SJSA1 (cell line): ENCODE results near the gene TRIM2. TPM values are rescaled to one million over a fixed set of nuclear protein-coding genes. Genes with fewer than 3 reads are reported as not detected.

Experiments
- DNase-seq, 2 experiments: peaks; one replicate each; pipeline ENCODE4 v3.0.0-alpha.2; 2015 to 2020; ENCODE audit warnings: low spot score in 2 of 2, low read depth in 1 of 2
- H3K27ac ChIP-seq: fragments of 250-450 bp; sonication (Bioruptor Pico); 2 replicates; pipeline ENCODE4 v1.5.1; 2020; ENCODE audit warnings: mild to moderate bottlenecking, moderate library complexity
- H3K27me3 ChIP-seq: fragments of 250-450 bp; sonication (Bioruptor Pico); replicated peaks from 2 replicates; pipeline ENCODE4 v1.5.1; 2020; ENCODE audit warnings: mild to moderate bottlenecking, moderate library complexity
- H3K36me3 ChIP-seq: fragments of 250-450 bp; sonication (Bioruptor Pico); 2 replicates; pipeline ENCODE4 v1.5.1; 2020; ENCODE audit warnings: mild to moderate bottlenecking
- H3K4me1 ChIP-seq: fragments of 250-450 bp; sonication (Bioruptor Pico); replicated peaks from 2 replicates; pipeline ENCODE4 v1.6.1; 2021; ENCODE audit warnings: mild to moderate bottlenecking
- H3K4me3 ChIP-seq: fragments of 250-450 bp; sonication (Bioruptor Pico); 2 replicates; pipeline ENCODE4 v1.5.1; 2020; ENCODE audit warnings: mild to moderate bottlenecking
- H3K9me3 ChIP-seq: fragments of 250-450 bp; sonication (Bioruptor Pico); replicated peaks from 2 replicates; pipeline ENCODE4 v1.5.1; 2020; ENCODE audit warnings: mild to moderate bottlenecking
- total RNA-seq: library from RNA; depleted of rRNA; stranded (reverse); fragments of >200 nt; shearing (Covaris generic); gene quantifications from 2 replicates; pipeline ENCODE4 v1.2.3, GENCODE V29; 2014

The TRIM2 gene
- total RNA-seq, 1 experiment from 2014 or later, result 22.4 TPM

DNA sequence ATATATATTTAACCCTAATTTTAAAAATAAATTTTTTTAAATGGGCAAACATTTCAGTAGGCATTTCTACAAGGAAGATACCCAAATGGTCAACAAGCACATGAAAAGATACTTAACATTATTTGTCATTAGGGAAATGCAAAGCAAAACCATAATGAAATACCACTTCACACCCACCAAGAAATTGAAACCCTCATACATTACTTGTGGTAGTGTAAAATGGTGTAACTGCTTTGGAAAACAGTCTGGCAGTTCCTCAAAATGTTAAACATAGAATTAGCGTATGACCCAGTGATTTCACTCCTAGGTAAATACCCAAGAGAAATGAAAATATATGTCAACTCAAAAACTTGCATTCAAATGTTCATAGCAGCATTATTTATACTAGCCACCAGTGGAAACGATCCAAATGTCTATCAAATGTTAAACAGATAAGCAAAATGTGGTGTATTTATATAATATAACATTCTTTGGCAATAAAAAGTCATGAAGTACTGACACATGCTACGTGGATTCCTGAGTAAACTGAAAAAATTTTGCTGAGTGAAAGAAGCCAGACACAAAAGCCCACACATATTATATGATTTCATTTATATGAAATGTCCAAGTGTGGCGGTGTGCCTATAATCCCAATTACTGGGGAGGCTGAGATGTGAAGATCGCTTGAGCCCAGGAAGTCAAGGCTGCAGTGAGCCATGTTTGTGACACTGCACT is 16.6 kb downstream of the TRIM2 start:
- no peak overlapping the region for H3K27ac ChIP-seq
- H3K27me3 ChIP-seq, result no peaks in the 10 kb centered on the region
- H3K4me1 ChIP-seq, result peaks cover 27% of the 10 kb centered on the region
- no peak overlapping the region for H3K4me3 ChIP-seq
- peaks cover 5% of the 10 kb centered on the region for H3K36me3 ChIP-seq
- DNase-seq, result no peak
- 0 out of 2 replicates have a peak, but pooled peaks cover 3% of the 10 kb centered on the region for H3K9me3 ChIP-seq

- peak; percentile 81 to 86 for DNase-seq
- no peaks in the 10 kb centered on the region for H3K27me3 ChIP-seq
- peak overlapping the region; percentile 75 for H3K27ac ChIP-seq
- 0 out of 2 replicates have a peak, but pooled peaks cover 3% of the 10 kb centered on the region for H3K9me3 ChIP-seq
- H3K4me3 ChIP-seq, result peak overlapping the region; percentile 67
- peaks cover 5% of the 10 kb centered on the region for H3K36me3 ChIP-seq
- peaks cover 27% of the 10 kb centered on the region for H3K4me1 ChIP-seq
Observed at GRCh38 chr4:153221783-153222706, 17.8 kb downstream of the TRIM2 start.

DNA sequence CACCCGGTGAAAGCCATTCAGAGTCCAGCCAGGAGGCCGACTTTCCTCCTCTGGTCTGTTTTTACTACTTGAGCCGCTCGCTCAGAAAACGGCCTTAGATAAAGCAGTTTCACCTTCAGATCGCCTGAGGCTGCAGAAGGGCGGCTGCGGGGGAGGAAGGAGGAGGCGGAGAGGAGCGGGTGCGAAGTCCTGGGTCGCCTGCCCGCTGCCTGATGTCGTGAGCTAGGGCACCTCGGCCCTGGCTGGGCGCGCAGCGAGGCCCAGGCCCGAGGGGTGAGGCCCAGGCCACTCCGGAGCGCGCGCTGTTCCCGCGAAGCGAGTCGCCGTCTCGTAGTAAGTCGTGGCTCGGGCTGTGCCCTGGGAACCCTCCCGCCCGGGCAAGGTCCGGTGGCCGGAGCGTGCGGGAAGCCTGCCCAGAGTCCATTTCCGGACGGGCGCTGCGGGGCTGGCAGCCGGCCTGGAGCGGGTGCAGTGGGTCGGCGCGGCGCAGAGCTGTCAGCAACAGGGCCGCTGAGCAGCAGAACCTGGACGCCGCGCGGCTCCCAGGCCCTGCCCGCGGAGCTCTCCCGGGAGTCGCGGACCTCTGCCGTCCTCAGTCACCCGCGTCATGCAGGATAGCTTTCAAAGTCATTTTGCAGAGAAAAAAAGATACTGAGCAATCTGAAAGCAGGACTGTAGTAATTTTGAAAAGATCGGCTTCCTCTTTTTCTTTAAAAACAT is 18.6 kb downstream of the TRIM2 start:
- no peaks in the 10 kb centered on the region for H3K27me3 ChIP-seq
- peak overlapping the region; percentile 75 for H3K27ac ChIP-seq
- H3K9me3 ChIP-seq, result 0 out of 2 replicates have a peak, but pooled peaks cover 3% of the 10 kb centered on the region
- H3K4me1 ChIP-seq, result peaks cover 27% of the 10 kb centered on the region
- DNase-seq, result peak; percentile 53 to 76
- peaks cover 5% of the 10 kb centered on the region for H3K36me3 ChIP-seq
- H3K4me3 ChIP-seq, result peak overlapping the region; percentile 67

DNA sequence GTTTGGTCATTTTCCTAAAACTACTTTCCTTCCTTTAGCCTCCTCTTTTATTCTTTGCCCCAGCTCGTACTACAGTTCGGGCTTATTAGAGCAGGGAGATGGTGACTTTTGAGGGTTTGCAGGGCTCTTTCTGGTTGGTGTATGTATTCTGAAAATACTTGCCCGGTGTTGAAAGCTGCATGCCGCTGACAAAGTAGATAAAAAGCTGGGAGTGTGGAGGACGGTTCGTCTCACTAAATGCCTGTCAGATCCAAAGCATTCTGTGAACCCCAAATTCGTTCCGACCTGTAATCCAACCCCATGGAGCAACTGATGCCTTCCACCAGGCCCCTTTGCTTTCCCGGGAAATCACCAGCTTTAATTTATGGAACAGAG is 19.2 kb downstream of the TRIM2 start:
- DNase-seq, result no peak
- Histone ChIP-seq H3K4me1 (peaks cover 27% of the 10 kb centered on the region), H3K27me3 (no peaks in the 10 kb centered on the region), H3K9me3 (0 out of 2 replicates have a peak, but pooled peaks cover 3% of the 10 kb centered on the region), H3K36me3 (peaks cover 5% of the 10 kb centered on the region), H3K27ac (peak overlapping the region; percentile 75), H3K4me3 (peak overlapping the region; percentile 67)

- DNase-seq, result peak in 1 of 2 experiments; percentile 21
- H3K4me3 ChIP-seq, result peak overlapping the region; percentile 67; the same call in 1 of the 2 replicates
- H3K27ac ChIP-seq, result no peak overlapping the region
Observed at GRCh38 chr4:153223930-153224329, 19.7 kb downstream of the TRIM2 start.

DNA sequence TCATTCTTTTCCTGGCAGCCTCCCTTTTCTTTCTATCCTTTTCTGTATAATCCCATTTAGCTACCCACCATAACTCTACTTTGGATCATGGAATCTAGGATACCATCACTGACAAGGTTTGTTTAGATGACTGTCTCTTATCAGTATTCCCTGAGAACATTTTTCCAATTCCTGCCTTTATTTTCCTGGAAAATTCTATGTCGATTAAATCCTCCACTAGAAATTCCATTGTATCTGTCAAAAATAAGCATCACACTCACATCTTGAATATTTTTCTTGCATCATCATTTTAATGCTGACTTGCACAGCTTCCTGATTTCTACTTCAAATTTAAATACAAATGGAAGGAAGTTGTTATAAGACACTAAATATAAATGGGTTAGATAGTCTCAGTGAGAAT is 20.2 kb downstream of the TRIM2 start:
- Histone ChIP-seq H3K27ac (no peak overlapping the region), H3K4me1 (peaks cover 28% of the 10 kb centered on the region), H3K27me3 (no peaks in the 10 kb centered on the region), H3K36me3 (peaks cover 5% of the 10 kb centered on the region), H3K9me3 (0 out of 2 replicates have a peak, but pooled peaks cover 3% of the 10 kb centered on the region), H3K4me3 (no peak overlapping the region)
- no peak for DNase-seq

More at GRCh38 chr4:153223930-153224329, 19.7 kb downstream of the TRIM2 start:
- peaks cover 5% of the 10 kb centered on the region for H3K36me3 ChIP-seq
- no peaks in the 10 kb centered on the region for H3K27me3 ChIP-seq
- H3K9me3 ChIP-seq, result 0 out of 2 replicates have a peak, but pooled peaks cover 3% of the 10 kb centered on the region
- peaks cover 29% of the 10 kb centered on the region for H3K4me1 ChIP-seq

- no peak for DNase-seq
- no peak overlapping the region for H3K27ac ChIP-seq
Observed at GRCh38 chr4:153227469-153228075, 23.3 kb downstream of the TRIM2 start.

GRCh38 chr4:153228512-153229140 is 24.4 kb downstream of the TRIM2 start:
- no peak for DNase-seq
- H3K27ac ChIP-seq, result no peak overlapping the region

More at GRCh38 chr4:153227469-153228075, 23.3 kb downstream of the TRIM2 start:
- Histone ChIP-seq H3K36me3 (peaks cover 5% of the 10 kb centered on the region), H3K4me1 (peaks cover 21% of the 10 kb centered on the region), H3K4me3 (no peak overlapping the region), H3K27me3 (no peaks in the 10 kb centered on the region), H3K9me3 (0 out of 2 replicates have a peak, but pooled peaks cover 3% of the 10 kb centered on the region)

GRCh38 chr4:153229545-153229944 is 25.3 kb downstream of the TRIM2 start:
- DNase-seq, result no peak
- H3K27me3 ChIP-seq, result no peaks in the 10 kb centered on the region
- H3K27ac ChIP-seq, result no peak overlapping the region
- H3K36me3 ChIP-seq, result peaks cover 5% of the 10 kb centered on the region
- no peak overlapping the region for H3K4me3 ChIP-seq
- 0 out of 2 replicates have a peak, but pooled peaks cover 3% of the 10 kb centered on the region for H3K9me3 ChIP-seq
- peaks cover 18% of the 10 kb centered on the region for H3K4me1 ChIP-seq

More at GRCh38 chr4:153228512-153229140, 24.4 kb downstream of the TRIM2 start:
- Histone ChIP-seq H3K4me3 (no peak overlapping the region), H3K27me3 (no peaks in the 10 kb centered on the region), H3K4me1 (peaks cover 17% of the 10 kb centered on the region), H3K36me3 (peaks cover 5% of the 10 kb centered on the region), H3K9me3 (0 out of 2 replicates have a peak, but pooled peaks cover 3% of the 10 kb centered on the region)

GRCh38 chr4:153232768-153233167 is 28.5 kb downstream of the TRIM2 start:
- no peak overlapping the region for H3K27ac ChIP-seq
- no peaks in the 10 kb centered on the region for H3K9me3 ChIP-seq
- no peak overlapping the region for H3K4me3 ChIP-seq
- no peaks in the 10 kb centered on the region for H3K36me3 ChIP-seq
- peaks cover 26% of the 10 kb centered on the region for H3K4me1 ChIP-seq
- no peaks in the 10 kb centered on the region for H3K27me3 ChIP-seq
- no peak for DNase-seq

- Histone ChIP-seq H3K4me1 (peaks cover 21% of the 10 kb centered on the region), H3K9me3 (no peaks in the 10 kb centered on the region), H3K27ac (no peak overlapping the region), H3K4me3 (no peak overlapping the region), H3K36me3 (no peaks in the 10 kb centered on the region), H3K27me3 (no peaks in the 10 kb centered on the region)
- no peak for DNase-seq
Observed at GRCh38 chr4:153233761-153234371, 29.6 kb downstream of the TRIM2 start.

- Histone ChIP-seq H3K36me3 (no peaks in the 10 kb centered on the region), H3K4me1 (peaks cover 20% of the 10 kb centered on the region), H3K4me3 (no peak overlapping the region), H3K27me3 (no peaks in the 10 kb centered on the region), H3K27ac (no peak overlapping the region), H3K9me3 (no peaks in the 10 kb centered on the region)
- no peak for DNase-seq
Observed at GRCh38 chr4:153234885-153235284, 30.6 kb downstream of the TRIM2 start.
